GM21619 (cell line): Measurements from ENCODE around the gene DNAJC17.

ENCODE experiments used
- ATAC-seq: cut with Tn5 transposase; IDR thresholded peaks from one replicate; pipeline ENCODE4 v1.9.1; 2021; ENCODE audit not compliant: unreplicated experiment

The DNAJC17 gene

GRCh38 chr15:40831861-40832260 lies 24.6 kb upstream of the DNAJC17 start:
- ATAC-seq: no peak

- ATAC-seq: no peak
Observed at GRCh38 chr15:40830884-40831283, 23.6 kb upstream of the DNAJC17 start.

- ATAC-seq: no peak
Observed at GRCh38 chr15:40829115-40829514, 21.8 kb upstream of the DNAJC17 start.

GRCh38 chr15:40828447-40829036 lies 21.3 kb upstream of the DNAJC17 start, which contains the start of gene PPP1R14D:
Gene PPP1R14D (minus strand): TSS chr15:40828708. CDS start chr15:40828641, 67 bp downstream.
- no peak for ATAC-seq

- no peak for ATAC-seq
Observed at GRCh38 chr15:40826423-40827075, 19.3 kb upstream of the DNAJC17 start.

GRCh38 chr15:40825661-40826422 lies 18.6 kb upstream of the DNAJC17 start:
- no peak for ATAC-seq

GRCh38 chr15:40823572-40824343 lies 16.5 kb upstream of the DNAJC17 start:
- no peak for ATAC-seq

- no peak for ATAC-seq
Observed at GRCh38 chr15:40821195-40821594, 13.9 kb upstream of the DNAJC17 start.

GRCh38 chr15:40819048-40819447 lies 11.8 kb upstream of the DNAJC17 start:
- ATAC-seq: no peak

GRCh38 chr15:40815042-40815698 lies 7.9 kb upstream of the DNAJC17 start:
- ATAC-seq: no peak

GRCh38 chr15:40812721-40813425 lies 5.6 kb upstream of the DNAJC17 start:
- ATAC-seq: no peak

GRCh38 chr15:40808861-40809450 lies 1.7 kb upstream of the DNAJC17 start:
- no peak for ATAC-seq

- no peak for ATAC-seq
Observed at GRCh38 chr15:40807888-40808461, 702 bp upstream of the DNAJC17 start.

GRCh38 chr15:40806672-40807027 lies 623 bp downstream of the DNAJC17 start:
- ATAC-seq: no peak

GRCh38 chr15:40803688-40804087 lies 3.6 kb downstream of the DNAJC17 start:
- no peak for ATAC-seq

GRCh38 chr15:40803076-40803475 lies 4.2 kb downstream of the DNAJC17 start:
- no peak for ATAC-seq

- ATAC-seq: no peak
Observed at GRCh38 chr15:40799523-40799922, 7.8 kb downstream of the DNAJC17 start.

GRCh38 chr15:40796512-40796911 lies 10.8 kb downstream of the DNAJC17 start:
- ATAC-seq: no peak

GRCh38 chr15:40796041-40796440 lies 11.2 kb downstream of the DNAJC17 start:
- no peak for ATAC-seq
